Measurements from ENCODE around the gene PIGH.
"Not testable (repeated sequence)": the region's sequence is repeated elsewhere in the genome, so short reads cannot be mapped to it uniquely, and the experiment has no call there.

The PIGH gene

GRCh38 chr14:67547224-67547780 lies 52.8 kb downstream of the PIGH start:
- no peak for DNase-seq

- DNase-seq: no peak
These were observed 55.5 kb downstream of the PIGH start for GRCh38 chr14:67544590-67544989.

GRCh38 chr14:67542620-67543019 lies 57.4 kb downstream of the PIGH start:
- DNase-seq: not testable (repeated sequence)

GRCh38 chr14:67541448-67542387 lies 58.4 kb downstream of the PIGH start:
- no peak for DNase-seq
